ENCODE results near the gene ABAT.

ABAT gene

DNA sequence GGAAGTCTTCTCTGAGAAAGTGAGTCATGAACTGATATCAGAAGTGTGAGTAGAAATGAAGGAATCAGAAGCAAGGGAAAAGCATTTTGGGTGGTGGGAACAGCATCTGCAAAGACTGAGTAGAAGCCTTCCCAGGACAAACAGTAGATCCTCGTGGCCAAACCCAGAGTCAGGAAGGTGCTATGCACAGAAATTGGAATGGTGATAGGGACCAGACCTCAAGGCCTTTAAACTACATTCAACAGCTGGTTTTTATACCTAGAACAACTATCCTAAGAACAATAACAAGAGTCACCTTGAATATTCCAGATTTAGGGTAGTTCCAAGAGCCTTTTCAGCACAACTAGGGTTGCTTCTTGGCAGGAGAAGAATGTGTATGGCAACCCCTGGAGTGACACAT, 15.3 kb downstream of the ABAT start:
- Histone ChIP-seq H3K4me2 (ENCODE audit: low read length) (no peak overlapping the region), H4K20me1 (ENCODE audit: insufficient read depth, low read length) (no peaks in the 10 kb centered on the region), H3K9ac (ENCODE audit: low read length) (no peak overlapping the region), H3K9me3 (ENCODE audit: insufficient read depth, low read length) (peaks cover 7% of the 10 kb centered on the region; the same call in 1 of the 2 replicates), H3K79me2 (ENCODE audit: low read length) (no peaks in the 10 kb centered on the region), H3K27me3 (ENCODE audit: low read depth, low read length) (no peaks in the 10 kb centered on the region), H3K27ac (ENCODE audit: low read length) (no peak overlapping the region), H3K4me1 (ENCODE audit: low read length) (no peaks in the 10 kb centered on the region), H2AFZ (ENCODE audit: low read depth, low read length) (no peak overlapping the region), H3K4me3 (ENCODE audit: low read length) (no peak overlapping the region), H3K36me3 (replicated peaks; ENCODE audit: low read depth, low read length) (no peaks in the 10 kb centered on the region)
- TF ChIP-seq EZH2phosphoT487 (IDR thresholded peaks at IDR 0.05; ENCODE audit: low read depth): no peak
- TF ChIP-seq, protein P1, sequence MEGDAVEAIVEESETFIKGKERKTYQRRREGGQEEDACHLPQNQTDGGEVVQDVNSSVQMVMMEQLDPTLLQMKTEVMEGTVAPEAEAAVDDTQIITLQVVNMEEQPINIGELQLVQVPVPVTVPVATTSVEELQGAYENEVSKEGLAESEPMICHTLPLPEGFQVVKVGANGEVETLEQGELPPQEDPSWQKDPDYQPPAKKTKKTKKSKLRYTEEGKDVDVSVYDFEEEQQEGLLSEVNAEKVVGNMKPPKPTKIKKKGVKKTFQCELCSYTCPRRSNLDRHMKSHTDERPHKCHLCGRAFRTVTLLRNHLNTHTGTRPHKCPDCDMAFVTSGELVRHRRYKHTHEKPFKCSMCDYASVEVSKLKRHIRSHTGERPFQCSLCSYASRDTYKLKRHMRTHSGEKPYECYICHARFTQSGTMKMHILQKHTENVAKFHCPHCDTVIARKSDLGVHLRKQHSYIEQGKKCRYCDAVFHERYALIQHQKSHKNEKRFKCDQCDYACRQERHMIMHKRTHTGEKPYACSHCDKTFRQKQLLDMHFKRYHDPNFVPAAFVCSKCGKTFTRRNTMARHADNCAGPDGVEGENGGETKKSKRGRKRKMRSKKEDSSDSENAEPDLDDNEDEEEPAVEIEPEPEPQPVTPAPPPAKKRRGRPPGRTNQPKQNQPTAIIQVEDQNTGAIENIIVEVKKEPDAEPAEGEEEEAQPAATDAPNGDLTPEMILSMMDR (IDR thresholded peaks at IDR 0.05; ENCODE audit: low read depth, low read length): no peak

DNA sequence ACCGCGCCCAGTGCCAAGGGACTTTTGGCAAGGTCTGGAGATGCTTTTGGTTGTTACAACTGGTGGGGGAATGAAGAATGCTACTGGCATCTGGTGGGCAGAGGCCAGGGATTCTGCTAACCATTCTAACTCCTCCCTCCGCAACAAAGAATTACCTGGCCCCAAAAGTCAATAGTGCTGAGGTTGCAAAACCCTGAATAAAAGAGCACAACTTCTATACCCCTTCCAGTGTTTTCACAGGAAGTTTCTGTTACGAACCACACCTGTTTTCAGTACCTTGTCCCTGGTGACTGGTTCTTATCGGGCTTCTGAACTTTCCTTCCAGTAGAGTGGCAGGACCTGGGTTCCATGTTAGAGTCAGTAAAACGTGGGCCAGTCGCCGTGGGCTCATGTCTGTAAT, 17.3 kb downstream of the ABAT start:
- no peak overlapping the region for H3K9ac ChIP-seq (ENCODE audit: low read length)
- H3K9me3 ChIP-seq (ENCODE audit: insufficient read depth, low read length): peaks cover 7% of the 10 kb centered on the region; the same call in 1 of the 2 replicates
- H3K27me3 ChIP-seq (ENCODE audit: low read depth, low read length): no peaks in the 10 kb centered on the region
- no peak overlapping the region for H2AFZ ChIP-seq (ENCODE audit: low read depth, low read length)
- no peak overlapping the region for H3K4me3 ChIP-seq (ENCODE audit: low read length)
- H3K36me3 ChIP-seq (replicated peaks; ENCODE audit: low read depth, low read length): no peaks in the 10 kb centered on the region
- no peaks in the 10 kb centered on the region for H3K79me2 ChIP-seq (ENCODE audit: low read length)
- no peak overlapping the region for H3K4me2 ChIP-seq (ENCODE audit: low read length)
- H4K20me1 ChIP-seq (ENCODE audit: insufficient read depth, low read length): no peaks in the 10 kb centered on the region
- no peak overlapping the region for H3K27ac ChIP-seq (ENCODE audit: low read length)
- TF ChIP-seq, protein P1 (IDR thresholded peaks at IDR 0.05; ENCODE audit: low read depth, low read length): no peak
- TF ChIP-seq EZH2phosphoT487 (IDR thresholded peaks at IDR 0.05; ENCODE audit: low read depth): no peak
- no peaks in the 10 kb centered on the region for H3K4me1 ChIP-seq (ENCODE audit: low read length)

GRCh38 chr16:8694795-8695728, 20.6 kb downstream of the ABAT start:
- Histone ChIP-seq H3K4me2 (ENCODE audit: low read length) (no peak overlapping the region), H4K20me1 (ENCODE audit: insufficient read depth, low read length) (no peaks in the 10 kb centered on the region), H3K4me1 (ENCODE audit: low read length) (no peaks in the 10 kb centered on the region), H3K27me3 (ENCODE audit: low read depth, low read length) (no peaks in the 10 kb centered on the region), H3K9ac (ENCODE audit: low read length) (no peak overlapping the region), H3K4me3 (ENCODE audit: low read length) (no peak overlapping the region), H2AFZ (ENCODE audit: low read depth, low read length) (no peak overlapping the region), H3K27ac (ENCODE audit: low read length) (no peak overlapping the region), H3K9me3 (ENCODE audit: insufficient read depth, low read length) (no peaks in the 10 kb centered on the region), H3K36me3 (replicated peaks; ENCODE audit: low read depth, low read length) (no peaks in the 10 kb centered on the region), H3K79me2 (ENCODE audit: low read length) (no peaks in the 10 kb centered on the region)
- no peak for TF ChIP-seq EZH2phosphoT487 (IDR thresholded peaks at IDR 0.05; ENCODE audit: low read depth)
- TF ChIP-seq, protein P1 (IDR thresholded peaks at IDR 0.05; ENCODE audit: low read depth, low read length): no peak

DNA sequence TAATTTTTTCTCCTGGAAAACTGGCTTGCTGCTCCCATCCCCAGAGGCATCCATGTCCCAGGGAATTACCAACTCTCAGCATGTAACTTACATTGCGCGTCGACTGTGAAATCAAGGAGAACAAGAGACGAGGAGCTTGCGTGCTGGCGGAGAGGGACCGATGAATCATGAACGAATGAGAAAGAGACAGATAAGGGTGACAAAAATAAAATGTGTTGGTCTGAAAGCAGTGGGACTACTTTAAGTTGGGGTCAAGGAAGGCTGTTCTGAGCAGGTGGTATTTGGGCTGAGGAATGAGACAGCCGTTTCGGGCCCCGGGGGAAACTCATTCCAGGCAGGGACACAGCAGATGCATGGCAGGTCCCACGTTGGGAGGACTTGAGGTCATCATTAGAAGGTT, 22.5 kb downstream of the ABAT start:
- H2AFZ ChIP-seq (ENCODE audit: low read depth, low read length): no peak overlapping the region

More for the DNA sequence above, 22.5 kb downstream of the ABAT start:
- TF ChIP-seq, protein P1 (IDR thresholded peaks at IDR 0.05; ENCODE audit: low read depth, low read length): no peak
- no peak for TF ChIP-seq EZH2phosphoT487 (IDR thresholded peaks at IDR 0.05; ENCODE audit: low read depth)
- H3K4me2 ChIP-seq (ENCODE audit: low read length): no peak overlapping the region
- no peaks in the 10 kb centered on the region for H3K36me3 ChIP-seq (replicated peaks; ENCODE audit: low read depth, low read length)
- no peak overlapping the region for H3K27ac ChIP-seq (ENCODE audit: low read length)
- no peaks in the 10 kb centered on the region for H3K9me3 ChIP-seq (ENCODE audit: insufficient read depth, low read length)
- no peak overlapping the region for H3K4me3 ChIP-seq (ENCODE audit: low read length)
- no peaks in the 10 kb centered on the region for H3K79me2 ChIP-seq (ENCODE audit: low read length)
- H3K4me1 ChIP-seq (ENCODE audit: low read length): no peaks in the 10 kb centered on the region
- no peaks in the 10 kb centered on the region for H4K20me1 ChIP-seq (ENCODE audit: insufficient read depth, low read length)
- H3K9ac ChIP-seq (ENCODE audit: low read length): no peak overlapping the region
- no peaks in the 10 kb centered on the region for H3K27me3 ChIP-seq (ENCODE audit: low read depth, low read length)
